ENCODE results near the gene ANLN. TPM values are rescaled to one million over a fixed set of nuclear protein-coding genes. Genes with fewer than 3 reads are reported as not detected.
"Not testable (repeated sequence)": the region's sequence is repeated elsewhere in the genome, so short reads cannot be mapped to it uniquely, and the experiment has no call there.

Gene ANLN
- total RNA-seq, 2 experiments from 2014 or later: 62.4 to 64.8 TPM

DNA sequence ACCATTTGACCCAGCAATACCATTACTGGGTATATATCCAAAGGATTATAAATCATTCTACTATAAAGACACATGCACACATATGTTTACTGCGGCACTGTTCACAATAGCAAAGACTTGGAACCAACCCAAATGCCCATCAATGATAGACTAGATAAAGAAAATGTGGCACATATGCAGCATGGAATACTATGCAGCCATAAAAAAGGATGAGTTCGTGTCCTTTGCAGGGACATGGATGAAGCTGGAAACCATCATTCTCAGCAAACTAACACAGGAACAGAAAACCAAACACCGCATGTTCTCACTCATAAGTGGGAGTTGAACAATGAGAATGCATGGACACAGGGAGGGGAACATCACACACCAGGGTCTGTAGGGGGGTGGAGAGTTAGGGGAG is 6.4 kb upstream of the ANLN start:
- H3K9me3 Mint-ChIP-seq; DNase-seq; H3K27ac Mint-ChIP-seq; intact Hi-C loops (cut with micrococcal nuclease); H3K27me3 Mint-ChIP-seq (ENCODE audit: low read depth); H3K36me3 Mint-ChIP-seq (ENCODE audit: low read depth); H3K4me3 Mint-ChIP-seq; CTCF ChIA-PET: not testable (repeated sequence)
- peaks cover 14% of the 10 kb centered on the region for H3K4me1 Mint-ChIP-seq (ENCODE audit: low read depth)

DNA sequence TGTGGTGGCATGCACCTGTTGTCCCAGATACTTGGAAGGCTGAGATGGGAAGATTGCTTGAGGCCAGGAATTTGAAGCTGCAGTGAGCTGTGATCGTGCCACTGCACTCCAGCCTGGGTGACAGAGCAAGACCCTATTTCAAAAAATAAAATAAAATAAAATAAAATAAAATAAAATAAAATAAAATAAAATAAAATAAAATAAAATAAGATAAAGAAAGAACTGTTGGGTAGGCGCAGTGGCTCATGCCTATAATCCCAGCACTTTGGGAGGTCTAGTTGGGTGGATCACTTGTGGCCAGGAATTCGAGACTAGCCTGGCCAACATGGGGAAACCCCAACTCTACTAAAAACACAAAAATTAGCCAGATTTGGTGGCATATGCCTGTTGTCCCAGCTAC is 4.0 kb upstream of the ANLN start:
- H3K4me1 Mint-ChIP-seq (ENCODE audit: low read depth); intact Hi-C loops (cut with micrococcal nuclease); H3K27ac Mint-ChIP-seq; H3K4me3 Mint-ChIP-seq; H3K27me3 Mint-ChIP-seq (ENCODE audit: low read depth); DNase-seq; H3K36me3 Mint-ChIP-seq (ENCODE audit: low read depth); CTCF ChIA-PET; H3K9me3 Mint-ChIP-seq: not testable (repeated sequence)

DNA sequence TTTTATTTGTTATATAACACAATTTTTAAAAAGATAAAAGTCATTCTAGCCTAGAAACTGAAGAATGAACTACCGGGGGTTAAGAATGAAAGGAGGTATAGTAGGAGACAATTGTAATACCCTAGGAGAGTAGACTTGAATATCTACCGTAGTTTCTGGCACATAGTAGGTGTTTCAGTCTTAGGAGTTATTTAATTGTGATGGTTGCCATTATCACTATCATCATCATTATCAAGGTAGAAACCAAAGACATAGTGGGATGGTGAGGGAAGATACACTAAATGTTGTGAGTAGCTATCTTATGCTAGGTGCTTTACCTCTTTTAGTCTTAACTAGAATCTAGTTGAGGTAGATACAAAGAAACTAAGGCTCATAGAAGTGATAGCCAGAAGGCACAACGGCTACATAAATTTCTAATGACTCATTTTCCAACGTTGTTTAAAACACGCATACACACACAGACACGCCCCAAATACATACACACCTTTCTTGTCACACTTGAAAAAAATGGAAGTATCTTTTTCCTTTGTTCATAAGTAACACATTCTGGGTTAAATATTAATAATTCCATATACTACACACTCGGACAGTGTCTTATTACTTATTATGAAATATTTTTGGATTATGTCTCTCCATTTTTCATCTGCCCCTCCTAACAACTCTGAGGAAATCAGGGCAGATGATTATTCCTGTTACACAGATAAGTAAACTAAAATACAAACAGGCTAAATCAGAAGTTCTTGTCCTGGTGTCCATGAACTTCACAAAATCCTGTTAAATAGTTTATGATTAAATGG is 2.0 kb upstream of the ANLN start:
- CTCF ChIA-PET: interaction anchor here (2.7 kb wide), 1 partner anchor 21 kb away, joined by 10 read pairs; a partner anchor contains a TSS
- H3K4me1 Mint-ChIP-seq (ENCODE audit: low read depth): peaks cover 21% of the 10 kb centered on the region
- peaks cover 5% of the 10 kb centered on the region for H3K27me3 Mint-ChIP-seq (ENCODE audit: low read depth)
- H3K36me3 Mint-ChIP-seq (ENCODE audit: low read depth): peaks cover 6% of the 10 kb centered on the region
- no peaks in the 10 kb centered on the region for H3K9me3 Mint-ChIP-seq
- DNase-seq: no peak
- H3K4me3 Mint-ChIP-seq: no peak overlapping the region
- no peak overlapping the region for H3K27ac Mint-ChIP-seq
- intact Hi-C loops (cut with micrococcal nuclease): loop anchor here (2.0 kb wide), 1 partner anchor 273 kb away; no protein-coding TSS in a partner anchor

DNA sequence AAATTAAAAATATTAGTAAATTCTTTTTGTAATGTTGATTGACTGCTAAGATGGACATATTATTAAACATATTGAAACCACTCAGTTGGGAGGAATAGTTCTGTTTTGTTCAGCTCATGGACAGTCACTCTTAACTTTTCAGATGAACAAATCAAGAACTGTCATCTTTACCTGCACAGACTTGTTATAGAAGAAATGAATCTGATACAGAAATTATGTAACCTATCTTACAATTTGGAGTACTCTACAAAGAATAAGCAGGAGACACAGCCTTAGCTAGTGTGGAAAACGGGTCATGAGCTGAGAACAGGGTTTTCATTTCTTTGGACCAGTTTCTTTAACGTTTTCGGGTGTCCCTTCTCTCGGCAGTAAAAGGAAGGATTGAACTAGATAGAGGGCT is 1.2 kb upstream of the ANLN start:
- intact Hi-C loops (cut with micrococcal nuclease): loop anchor here (2.0 kb wide), 1 partner anchor 274 kb away; no protein-coding TSS in a partner anchor
- Mint-ChIP-seq H3K27me3 (ENCODE audit: low read depth) (peaks cover 8% of the 10 kb centered on the region), H3K9me3 (no peaks in the 10 kb centered on the region), H3K4me3 (peak overlapping the region; percentile 12), H3K4me1 (ENCODE audit: low read depth) (peaks cover 21% of the 10 kb centered on the region), H3K36me3 (ENCODE audit: low read depth) (peaks cover 6% of the 10 kb centered on the region), H3K27ac (no peak overlapping the region)
- CTCF ChIA-PET: interaction anchor here (0.7 to 2.7 kb wide), 2 partner anchors 22 to 568 kb away, joined by 3 to 10 read pairs; a partner anchor contains a TSS
- DNase-seq: no peak

DNA sequence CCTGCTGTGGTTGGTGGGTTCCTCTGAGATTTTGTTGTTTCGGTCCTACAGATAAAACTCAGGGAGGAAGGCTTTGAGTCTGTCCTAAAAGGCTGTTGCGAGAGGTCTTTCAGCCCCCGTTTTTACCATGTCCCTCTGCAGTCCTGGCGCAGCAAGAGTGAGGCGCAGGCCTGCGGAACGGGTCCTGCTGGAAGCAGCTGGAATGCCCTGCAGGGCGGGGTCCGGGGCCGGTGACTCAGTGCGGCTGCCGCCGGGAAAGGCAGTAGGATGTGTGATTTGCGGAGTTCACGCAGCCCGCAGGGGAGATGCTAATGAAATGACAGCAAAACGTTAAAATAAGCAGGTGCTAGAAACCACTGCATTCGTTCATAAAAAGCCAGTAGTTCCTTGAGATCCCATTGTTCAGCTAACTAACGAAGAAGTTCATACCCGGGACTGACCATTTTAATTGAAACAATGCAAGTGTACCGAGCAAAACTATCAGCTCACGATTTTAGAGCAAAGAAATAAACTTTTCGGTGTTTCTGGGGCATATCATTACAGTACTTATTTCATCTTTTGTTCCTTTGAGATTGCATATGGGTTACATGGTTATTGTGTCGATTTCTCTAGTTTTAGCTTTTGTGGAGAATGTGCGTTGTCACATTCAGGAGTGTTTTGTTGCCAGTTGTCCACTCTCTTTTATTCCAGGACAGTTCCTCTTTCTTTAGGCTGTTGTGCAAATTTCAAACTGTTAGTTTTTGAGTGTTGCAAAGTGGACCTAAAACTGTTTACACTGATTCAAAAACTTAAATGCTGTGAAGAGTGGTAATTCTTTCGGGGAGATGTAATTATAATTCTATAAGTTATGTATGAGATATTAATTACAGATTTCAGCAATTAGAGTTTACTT is 783 bp downstream of the ANLN start:
- Mint-ChIP-seq H3K9me3 (peaks cover 3% of the 10 kb centered on the region), H3K4me1 (ENCODE audit: low read depth) (peaks cover 21% of the 10 kb centered on the region), H3K27me3 (ENCODE audit: low read depth) (peaks cover 10% of the 10 kb centered on the region), H3K27ac (peak overlapping the region; percentile 86), H3K4me3 (peak overlapping the region; percentile 87), H3K36me3 (ENCODE audit: low read depth) (peaks cover 11% of the 10 kb centered on the region)
- DNase-seq: peak; percentile 89
- intact Hi-C loops (cut with micrococcal nuclease): loop anchor here (1.0 to 5.0 kb wide), 8 partner anchors 210 to 1792 kb away; partner anchors contain the start of gene SEPTIN7
- CTCF ChIA-PET: interaction anchor here (2.7 to 3.6 kb wide), 2 partner anchors 24 kb away, joined by 10 to 14 read pairs; a partner anchor contains a TSS

DNA sequence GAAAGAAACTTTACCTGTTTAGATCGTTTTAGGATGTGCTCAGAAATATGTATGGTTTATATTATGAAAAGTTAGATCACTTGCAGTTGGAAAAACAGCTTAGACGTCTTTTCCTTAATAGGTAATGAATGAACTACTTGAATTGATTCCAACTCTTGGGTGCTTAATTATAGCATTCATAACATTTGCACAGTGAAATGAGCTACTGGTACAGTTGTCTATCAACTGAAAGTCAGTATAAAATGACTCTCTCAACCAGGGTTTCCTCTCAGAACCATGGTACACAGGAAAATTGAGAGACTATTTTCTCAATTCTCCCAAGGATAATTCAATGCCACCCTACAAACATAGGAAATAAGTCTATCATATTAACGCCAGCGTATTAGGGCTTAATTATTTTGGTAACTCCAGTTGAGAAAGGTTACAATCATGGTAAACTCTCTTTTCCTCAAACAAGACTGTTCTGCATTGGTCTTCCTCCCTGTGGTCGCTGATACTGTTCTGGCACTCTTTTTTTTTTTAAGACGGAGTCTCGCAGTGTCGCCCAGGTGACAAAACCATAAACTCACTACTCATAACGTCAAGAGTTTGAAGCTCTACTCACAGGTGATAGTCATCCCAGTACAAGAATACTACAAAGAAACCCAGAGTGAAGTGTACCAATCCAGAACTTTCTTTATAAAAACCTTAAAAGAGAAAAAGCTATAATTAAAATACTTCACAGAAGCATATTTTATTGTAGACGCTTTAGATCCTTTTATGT is 2.0 kb downstream of the ANLN start:
- H3K4me3 Mint-ChIP-seq: peak overlapping the region; percentile 87
- peaks cover 15% of the 10 kb centered on the region for H3K36me3 Mint-ChIP-seq (ENCODE audit: low read depth)
- intact Hi-C loops (cut with micrococcal nuclease): loop anchor here (2.0 to 5.0 kb wide), 7 partner anchors 209 to 1791 kb away; partner anchors contain the start of gene SEPTIN7
- peak overlapping the region; percentile 10 for H3K27ac Mint-ChIP-seq
- peaks cover 6% of the 10 kb centered on the region for H3K9me3 Mint-ChIP-seq
- peaks cover 27% of the 10 kb centered on the region for H3K4me1 Mint-ChIP-seq (ENCODE audit: low read depth)
- peak; percentile 31 for DNase-seq
- peaks cover 12% of the 10 kb centered on the region for H3K27me3 Mint-ChIP-seq (ENCODE audit: low read depth)
- CTCF ChIA-PET: interaction anchor here (0.9 to 3.6 kb wide), 2 partner anchors 25 to 278 kb away, joined by 3 to 14 read pairs; a partner anchor contains a TSS

DNA sequence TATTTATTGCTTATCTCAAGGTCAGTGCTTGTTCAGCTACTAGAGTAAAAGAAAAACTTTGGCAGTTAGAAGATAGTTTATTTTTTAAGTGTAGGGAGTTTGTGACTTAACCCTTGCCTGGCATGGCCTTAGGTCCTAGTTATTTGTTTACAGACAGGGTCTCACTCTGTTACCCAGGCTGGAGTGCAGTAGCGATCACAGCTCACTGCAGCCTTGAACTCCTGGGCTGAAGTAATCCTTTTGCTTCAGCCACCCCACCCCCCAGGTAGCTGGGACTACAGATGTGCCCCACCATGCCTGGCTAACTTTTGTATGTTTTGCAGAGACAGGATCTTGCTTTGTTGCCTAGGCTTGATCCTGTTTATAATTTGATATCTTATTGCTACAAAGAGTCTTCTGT is 4.2 kb downstream of the ANLN start:
- no peak for DNase-seq
- Mint-ChIP-seq H3K4me3 (no peak overlapping the region), H3K4me1 (ENCODE audit: low read depth) (peaks cover 27% of the 10 kb centered on the region), H3K9me3 (peaks cover 6% of the 10 kb centered on the region), H3K27ac (no peak overlapping the region), H3K36me3 (ENCODE audit: low read depth) (peaks cover 32% of the 10 kb centered on the region), H3K27me3 (ENCODE audit: low read depth) (peaks cover 12% of the 10 kb centered on the region)
- intact Hi-C loops (cut with micrococcal nuclease): loop anchor here (5.0 kb wide), 5 partner anchors 283 to 1788 kb away; partner anchors contain the start of gene SEPTIN7
- CTCF ChIA-PET: interaction anchor here (0.6 to 3.6 kb wide), 3 partner anchors 9 to 805 kb away, joined by 3 to 14 read pairs (median 3); a partner anchor contains a TSS

DNA sequence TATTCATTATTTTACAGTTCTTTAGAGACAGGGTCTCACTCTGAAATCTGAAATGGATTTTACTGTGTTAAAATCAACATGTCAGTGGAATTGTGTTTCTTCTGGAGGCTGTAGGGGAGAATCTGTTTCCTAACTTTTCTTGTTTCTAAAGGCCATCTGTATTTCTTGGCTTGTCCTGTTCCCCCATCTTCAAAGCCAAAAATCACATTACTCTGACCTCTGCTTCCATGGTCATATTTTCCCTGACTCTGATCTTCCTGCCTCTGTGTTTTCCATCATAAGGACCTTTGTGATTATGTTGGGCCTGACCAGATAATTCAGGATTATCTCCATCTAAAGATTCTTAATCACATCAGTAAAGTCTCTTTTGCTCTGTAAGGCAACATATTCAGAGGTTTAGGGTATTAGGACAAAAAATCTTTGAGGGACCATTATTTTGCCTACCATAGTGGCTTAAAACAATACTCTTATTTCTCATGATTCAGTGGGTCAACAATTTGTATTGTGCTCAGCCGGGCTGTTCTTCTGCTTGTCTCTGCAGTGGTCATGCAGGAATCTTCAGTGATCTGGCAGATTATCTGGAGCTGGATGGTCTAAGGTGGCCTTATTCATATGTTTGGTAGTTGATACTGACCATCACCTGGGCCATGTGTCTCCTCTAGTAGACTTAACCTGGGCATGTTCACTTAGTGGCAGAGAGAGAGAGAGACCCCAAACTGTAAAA is 5.7 kb downstream of the ANLN start:
- CTCF ChIA-PET: no interaction called here
- DNase-seq: no peak
- no peak overlapping the region for H3K27ac Mint-ChIP-seq
- intact Hi-C loops (cut with micrococcal nuclease): no loop called here
- no peak overlapping the region for H3K4me3 Mint-ChIP-seq
- peaks cover 12% of the 10 kb centered on the region for H3K27me3 Mint-ChIP-seq (ENCODE audit: low read depth)
- H3K9me3 Mint-ChIP-seq: peaks cover 6% of the 10 kb centered on the region
- H3K36me3 Mint-ChIP-seq (ENCODE audit: low read depth): peaks cover 44% of the 10 kb centered on the region
- H3K4me1 Mint-ChIP-seq (ENCODE audit: low read depth): peaks cover 25% of the 10 kb centered on the region

DNA sequence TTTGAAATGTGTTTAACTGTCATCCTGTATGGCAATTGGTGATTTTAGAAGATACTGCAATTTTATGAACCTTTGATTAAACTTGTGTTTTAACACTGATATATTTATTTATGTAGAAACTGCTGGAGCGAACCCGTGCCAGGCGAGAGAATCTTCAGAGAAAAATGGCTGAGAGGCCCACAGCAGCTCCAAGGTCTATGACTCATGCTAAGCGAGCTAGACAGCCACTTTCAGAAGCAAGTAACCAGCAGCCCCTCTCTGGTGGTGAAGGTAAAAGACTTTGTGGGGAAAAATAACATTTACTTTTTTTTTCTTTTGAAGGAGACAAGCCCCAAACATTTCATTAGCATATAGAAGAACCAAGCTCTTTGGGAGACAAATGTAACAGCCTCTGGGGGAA is 6.5 kb downstream of the ANLN start:
- Mint-ChIP-seq H3K27me3 (ENCODE audit: low read depth) (peaks cover 7% of the 10 kb centered on the region), H3K4me3 (no peak overlapping the region), H3K9me3 (peaks cover 6% of the 10 kb centered on the region), H3K36me3 (ENCODE audit: low read depth) (peaks cover 46% of the 10 kb centered on the region), H3K27ac (no peak overlapping the region), H3K4me1 (ENCODE audit: low read depth) (peaks cover 18% of the 10 kb centered on the region)
- CTCF ChIA-PET: no interaction called here
- intact Hi-C loops (cut with micrococcal nuclease): no loop called here
- DNase-seq: peak; percentile 8

DNA sequence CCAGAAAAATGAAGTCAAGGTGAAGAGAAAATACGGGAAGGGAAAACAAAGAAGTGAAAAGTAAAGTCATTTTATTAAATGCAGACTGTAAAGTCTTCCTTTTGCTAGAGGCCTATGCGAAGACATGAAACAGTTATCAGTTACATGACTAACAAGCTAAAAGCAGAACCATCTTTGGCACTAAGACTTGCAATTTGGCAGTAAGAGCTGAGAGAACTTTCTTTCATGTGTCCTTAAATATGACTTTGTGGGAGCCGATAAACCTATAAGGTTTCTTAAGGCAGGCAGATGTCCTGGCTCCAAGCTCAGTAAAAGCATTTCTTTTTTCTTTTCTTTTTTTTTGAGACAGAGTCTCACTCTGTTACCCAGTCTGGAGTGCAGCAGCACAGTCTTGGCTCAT is 10.4 kb downstream of the ANLN start:
- peaks cover 56% of the 10 kb centered on the region for H3K36me3 Mint-ChIP-seq (ENCODE audit: low read depth)

DNA sequence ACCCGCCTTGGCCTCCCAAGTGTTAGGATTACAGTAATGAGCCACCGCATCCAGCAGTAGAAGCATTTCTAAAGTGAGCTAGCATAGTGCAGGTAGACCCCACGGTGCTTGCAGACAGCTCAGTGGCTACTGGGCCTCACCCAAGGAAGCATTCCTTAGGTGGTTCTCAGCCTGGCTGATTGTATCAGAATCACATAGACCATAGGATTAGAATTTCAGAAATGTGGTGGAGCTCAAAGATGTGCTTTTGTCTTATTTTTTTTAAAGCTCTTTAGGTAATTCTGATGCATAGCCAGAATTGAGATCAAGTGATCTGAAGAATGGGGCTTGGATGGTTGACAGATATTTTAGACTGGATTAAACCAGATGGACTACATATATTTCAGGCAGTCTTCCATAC is 10.9 kb downstream of the ANLN start:
- no peak overlapping the region for H3K4me3 Mint-ChIP-seq
- CTCF ChIA-PET: interaction anchor here (1.3 kb wide), 1 partner anchor 41 kb away, joined by 4 read pairs; no protein-coding TSS in a partner anchor
- no peak overlapping the region for H3K27ac Mint-ChIP-seq
- H3K9me3 Mint-ChIP-seq: peaks cover under 1% of the 10 kb centered on the region
- H3K4me1 Mint-ChIP-seq (ENCODE audit: low read depth): peaks cover 5% of the 10 kb centered on the region
- H3K27me3 Mint-ChIP-seq (ENCODE audit: low read depth): peaks cover 2% of the 10 kb centered on the region
- peaks cover 51% of the 10 kb centered on the region for H3K36me3 Mint-ChIP-seq (ENCODE audit: low read depth)
- no peak for DNase-seq
- intact Hi-C loops (cut with micrococcal nuclease): no loop called here

More for the DNA sequence above, 10.4 kb downstream of the ANLN start:
- no peak for DNase-seq
- H3K27ac Mint-ChIP-seq: no peak overlapping the region
- peaks cover 2% of the 10 kb centered on the region for H3K27me3 Mint-ChIP-seq (ENCODE audit: low read depth)
- CTCF ChIA-PET: interaction anchor here (0.6 to 1.3 kb wide), 2 partner anchors 26 to 41 kb away, joined by 3 to 4 read pairs; no protein-coding TSS in a partner anchor
- intact Hi-C loops (cut with micrococcal nuclease): no loop called here
- H3K4me1 Mint-ChIP-seq (ENCODE audit: low read depth): peaks cover 6% of the 10 kb centered on the region
- no peak overlapping the region for H3K4me3 Mint-ChIP-seq
- H3K9me3 Mint-ChIP-seq: peaks cover 6% of the 10 kb centered on the region
